ENCODE data around the gene C3orf85.
"Not testable (repeated sequence)": the region's sequence is repeated elsewhere in the genome, so short reads cannot be mapped to it uniquely, and the experiment has no call there.

C3orf85 gene, protein sequence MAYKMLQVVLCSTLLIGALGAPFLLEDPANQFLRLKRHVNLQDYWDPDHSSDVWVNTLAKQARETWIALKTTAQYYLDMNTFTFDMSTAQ

DNA sequence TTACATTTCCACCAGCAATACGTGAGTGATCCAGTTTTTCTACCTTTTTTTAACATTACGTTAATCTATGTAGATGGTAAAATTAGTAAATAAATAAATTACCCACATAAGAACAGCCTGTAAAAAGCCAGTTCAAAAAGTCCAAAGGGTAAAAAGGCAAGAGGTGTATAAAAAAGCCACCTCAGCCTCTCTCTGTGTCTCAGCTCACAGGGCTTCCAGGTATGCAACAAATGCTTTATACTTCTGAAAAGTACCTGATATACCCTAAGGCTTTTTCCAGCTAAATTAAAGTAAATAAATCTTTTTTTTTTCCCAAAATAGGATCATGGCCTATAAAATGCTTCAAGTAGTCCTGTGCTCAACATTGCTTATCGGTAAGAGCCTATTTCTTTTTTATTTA lies at the start of gene C3orf85:
C3orf85 (plus strand) TSS at position 197 of the 400 bp plus-strand sequence; CDS start at position 326, 129 bp downstream.
- no peak for DNase-seq

DNA sequence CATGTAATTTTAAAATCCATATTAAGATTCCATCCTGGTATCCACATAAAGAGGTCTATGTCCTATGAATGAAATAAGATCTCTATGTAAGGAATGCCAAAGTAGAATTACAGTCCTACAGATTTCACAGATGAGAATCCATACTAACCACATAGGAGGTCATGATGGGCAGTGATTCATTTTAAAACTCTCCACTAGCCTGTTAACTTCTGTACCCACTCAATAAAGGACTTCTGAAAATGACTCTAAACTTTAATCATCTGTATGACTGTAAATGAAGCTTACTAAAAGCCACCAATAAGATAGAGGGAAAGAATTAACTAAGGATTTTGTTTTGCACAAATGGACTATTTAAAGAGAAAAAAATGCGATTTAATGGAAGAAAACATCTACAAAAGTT lies 47.3 kb upstream of the C3orf85 start:
- no peak for DNase-seq

DNA sequence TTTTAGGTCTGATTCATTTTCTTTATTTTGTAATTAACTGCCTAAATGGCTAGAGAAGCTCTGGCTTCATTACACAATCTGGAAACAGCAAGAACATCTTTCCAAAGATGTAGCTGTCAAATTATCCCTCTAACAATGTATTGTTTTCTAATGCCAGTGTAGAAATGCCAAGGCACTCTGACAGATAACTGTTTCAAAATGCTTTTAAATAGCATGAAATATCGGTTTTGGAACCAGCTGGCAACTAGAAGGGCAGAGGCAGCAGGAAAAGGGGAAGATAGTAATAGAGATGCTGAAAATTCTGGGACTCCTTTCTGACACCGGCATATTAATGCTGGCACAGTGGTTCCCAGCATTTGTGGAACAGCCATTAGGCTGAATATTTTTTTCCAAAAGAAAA lies 44.7 kb upstream of the C3orf85 start:
- DNase-seq: no peak

DNA sequence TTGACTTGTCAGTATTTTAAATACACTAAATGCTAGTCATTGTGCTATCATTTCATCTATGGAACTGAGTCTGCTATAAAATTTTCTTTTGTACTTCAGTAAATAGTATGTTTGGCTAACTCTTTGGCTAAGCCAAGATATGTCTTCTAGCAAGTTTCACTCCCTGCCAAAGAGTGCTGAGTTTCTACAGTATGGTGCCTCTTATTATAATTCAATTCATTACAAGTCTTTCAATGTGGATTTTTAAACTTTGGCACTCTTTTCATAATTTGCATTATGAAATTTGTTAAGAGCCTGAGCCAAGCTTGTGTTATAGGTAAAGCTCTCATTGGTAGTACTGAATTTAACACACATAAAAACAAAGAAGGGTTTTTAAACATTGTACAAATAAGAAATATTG lies 43.0 kb upstream of the C3orf85 start:
- no peak for DNase-seq

DNA sequence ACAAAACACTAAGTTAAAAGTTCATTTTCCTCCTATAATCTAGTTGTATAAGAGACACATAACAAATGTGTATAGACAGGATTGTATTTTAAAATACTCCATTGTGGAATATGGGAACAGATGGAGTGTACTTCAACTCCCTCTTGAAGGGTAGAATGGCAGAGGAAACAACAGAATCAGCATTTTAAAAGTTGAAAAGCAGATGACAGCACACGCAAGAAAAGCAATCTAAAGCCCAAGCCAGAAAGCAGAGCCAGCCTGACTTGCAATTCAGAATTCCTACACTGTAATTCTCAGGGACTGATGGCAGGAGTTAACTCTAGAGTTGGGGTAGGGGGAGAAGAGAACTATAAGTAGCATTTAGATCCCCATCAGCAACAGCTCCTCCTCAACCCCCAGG lies 41.4 kb upstream of the C3orf85 start:
- DNase-seq: no peak

DNA sequence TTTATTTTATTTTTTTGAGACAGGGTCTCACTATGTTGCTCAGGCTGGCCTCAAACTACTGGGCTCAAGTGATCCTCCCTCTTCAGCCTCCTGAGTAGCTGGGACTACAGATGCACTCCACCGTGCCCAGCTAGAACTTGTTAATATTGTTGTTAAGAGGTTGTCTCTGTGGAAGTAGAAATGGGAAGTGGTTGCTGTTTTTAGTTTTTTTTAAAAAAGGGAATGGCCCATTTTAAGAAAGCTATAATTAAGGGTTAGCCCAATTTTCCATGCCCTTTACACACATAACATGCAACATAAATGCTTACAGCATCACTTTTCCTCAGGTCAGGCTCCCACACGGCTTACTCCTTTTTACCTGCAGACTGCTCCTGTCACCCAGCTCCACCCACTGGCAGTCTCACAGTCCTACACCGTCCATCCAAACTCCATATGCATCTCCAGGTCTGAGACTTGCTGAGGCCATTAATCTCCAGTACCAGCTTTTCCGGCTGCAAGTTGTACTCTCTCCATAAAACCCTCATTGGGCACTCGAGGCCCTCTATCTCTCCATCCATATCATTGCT lies 38.4 kb upstream of the C3orf85 start:
- peak; percentile 46 for DNase-seq

DNA sequence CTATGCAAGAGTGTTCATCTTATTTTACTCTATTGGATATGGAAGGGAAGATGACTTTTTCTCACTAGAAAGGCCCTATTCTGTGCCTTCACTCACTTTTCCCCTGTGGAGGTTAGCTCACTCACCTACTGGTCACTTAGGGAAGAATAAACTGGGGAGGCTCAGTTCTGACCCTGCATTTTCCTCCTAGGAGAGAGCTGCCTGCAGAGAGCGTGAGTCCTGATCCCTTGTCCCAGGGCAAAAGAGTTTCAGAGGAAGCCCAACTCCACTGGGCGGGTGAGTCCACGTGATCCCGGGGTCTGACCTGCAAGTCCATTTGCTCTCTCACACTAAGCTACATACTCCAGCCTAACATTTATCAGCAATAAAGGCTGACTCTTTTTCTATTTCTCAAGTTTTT lies 26.9 kb upstream of the C3orf85 start:
- no peak for DNase-seq

DNA sequence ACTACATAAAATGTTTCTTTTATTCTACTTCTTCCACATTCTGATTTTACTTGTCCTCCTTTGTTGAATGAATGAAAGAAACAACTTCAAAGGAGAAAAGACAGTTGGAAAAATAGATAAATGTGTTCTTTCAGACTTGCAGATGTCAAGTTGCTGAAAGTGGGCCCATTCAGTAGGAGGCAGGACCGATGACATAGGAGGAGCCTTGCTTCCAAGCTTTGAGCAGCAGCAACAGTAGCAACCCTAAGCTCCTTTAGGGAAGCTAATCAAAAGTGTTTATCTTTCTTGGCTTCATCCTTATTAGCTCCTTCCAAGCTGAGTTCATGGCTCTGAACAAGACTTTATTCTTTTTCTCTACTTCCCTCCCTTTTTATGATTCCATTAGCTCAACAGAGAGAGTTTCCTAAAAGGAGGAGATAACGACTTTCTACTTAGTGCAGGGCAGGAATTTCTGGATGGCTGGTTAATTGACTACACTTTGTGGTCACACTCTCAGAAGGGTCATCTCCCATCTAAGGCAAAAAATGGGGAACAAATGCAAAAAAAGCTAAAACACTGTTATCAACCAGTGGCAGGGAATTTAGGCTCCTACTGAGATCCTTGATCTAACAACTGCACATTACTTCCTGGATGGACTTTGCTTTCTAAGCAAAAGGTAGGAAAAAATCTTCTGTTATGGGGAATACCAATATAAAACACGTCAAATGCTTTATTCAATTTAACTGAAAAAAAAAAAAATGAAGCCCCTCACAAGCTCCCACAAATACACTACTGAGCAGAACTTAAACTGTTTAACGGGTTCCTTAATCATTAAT lies 23.4 kb upstream of the C3orf85 start:
- no peak for DNase-seq

DNA sequence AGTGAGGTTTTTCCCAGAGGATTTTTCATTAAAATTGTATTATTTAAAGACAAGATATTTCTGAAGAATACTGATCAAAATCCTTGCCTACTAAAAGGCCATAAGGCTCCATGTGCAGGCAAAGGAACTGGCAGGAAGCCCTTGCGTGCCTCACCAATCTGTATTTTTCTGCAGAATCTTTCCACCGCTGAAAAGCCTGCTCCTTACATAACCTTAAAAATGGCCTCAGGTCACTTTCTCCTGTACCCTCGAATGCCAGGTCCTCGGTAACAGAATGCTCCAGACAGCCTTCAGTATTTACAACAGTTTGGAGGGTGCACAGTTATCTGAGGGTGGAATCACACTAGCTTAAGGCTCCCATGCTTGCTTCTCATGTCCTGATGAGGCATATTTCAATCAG lies 21.8 kb upstream of the C3orf85 start:
- no peak for DNase-seq

DNA sequence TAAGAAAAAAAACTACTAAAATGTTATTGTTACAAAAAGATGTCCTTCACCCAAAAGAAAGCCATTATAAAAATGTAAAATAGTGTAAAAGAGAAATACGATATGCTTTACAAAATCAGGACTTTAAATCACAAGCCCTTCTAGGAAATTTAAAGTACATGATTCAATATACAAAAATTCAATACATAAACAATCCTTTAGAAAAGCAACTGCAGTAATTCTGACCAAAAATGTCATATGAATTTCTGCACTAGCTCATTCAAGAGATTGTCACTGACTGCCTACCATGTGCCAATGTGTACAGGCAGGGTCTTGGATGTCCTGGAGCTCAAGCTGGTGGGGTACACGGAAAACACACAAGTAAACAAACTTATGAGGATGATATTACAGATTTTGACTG lies 21.1 kb upstream of the C3orf85 start:
- no peak for DNase-seq

DNA sequence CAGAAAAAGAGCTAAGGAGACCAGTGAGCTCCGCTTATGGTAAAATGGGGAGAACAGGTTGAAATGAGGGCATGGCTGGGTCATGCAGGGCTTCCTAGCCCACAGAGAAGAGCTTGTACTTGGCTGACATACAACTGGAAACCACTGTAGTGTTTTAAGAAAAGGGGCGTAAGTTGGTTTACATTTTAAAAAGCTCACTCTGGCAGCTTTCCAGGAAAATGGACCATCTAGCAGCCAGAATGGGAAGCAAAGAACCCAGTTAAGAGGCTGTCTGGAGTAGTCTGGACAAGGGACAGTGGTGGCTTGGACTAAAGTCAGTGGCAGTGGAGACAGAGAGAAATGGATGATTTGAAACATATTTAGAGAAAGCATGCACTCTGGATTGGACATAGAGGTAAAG lies 20.5 kb upstream of the C3orf85 start:
- no peak for DNase-seq

DNA sequence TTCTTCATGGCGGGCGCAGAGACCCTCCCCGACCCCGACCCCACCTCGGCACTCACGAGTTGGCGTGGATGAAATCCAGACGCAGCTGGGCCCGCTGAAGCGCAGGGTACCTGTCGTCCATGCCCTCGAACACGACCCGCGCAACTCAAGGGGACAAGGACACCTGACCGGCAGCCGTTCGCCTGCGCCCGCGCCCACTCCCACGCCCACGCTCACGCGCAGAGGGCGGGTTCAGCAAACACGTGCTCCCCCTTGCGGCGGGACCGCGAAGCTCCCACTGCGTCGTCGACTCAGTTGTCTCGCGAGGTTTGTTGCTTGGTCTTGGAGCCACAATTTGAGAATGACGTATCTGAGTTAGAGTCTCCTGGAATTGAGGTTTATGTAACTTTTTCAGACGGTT lies 18.6 kb upstream of the C3orf85 start, which contains the start of gene MORC1:
MORC1 (minus strand) TSS at position 196 of the 400 bp plus-strand sequence; CDS start at position 121, 75 bp downstream.
- no peak for DNase-seq

DNA sequence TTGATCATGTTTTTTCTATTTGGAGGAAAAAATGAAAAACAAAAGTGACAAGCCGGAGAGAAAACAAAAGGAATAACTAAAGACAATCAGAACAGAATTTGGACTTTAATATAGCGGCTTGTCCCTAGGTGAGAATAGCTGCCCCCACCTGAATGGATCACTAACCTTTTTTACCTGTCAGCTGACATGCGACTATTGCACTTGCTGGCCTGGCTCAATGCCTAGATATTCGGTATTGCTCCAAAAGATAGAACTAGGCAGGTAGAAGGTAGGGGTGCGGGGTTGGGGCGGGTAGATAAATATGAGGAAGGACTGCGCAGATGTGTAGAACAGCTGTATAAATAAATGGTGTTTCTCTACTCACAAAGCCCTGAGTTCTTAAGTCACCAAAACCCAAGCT lies 17.9 kb upstream of the C3orf85 start:
- DNase-seq: no peak

DNA sequence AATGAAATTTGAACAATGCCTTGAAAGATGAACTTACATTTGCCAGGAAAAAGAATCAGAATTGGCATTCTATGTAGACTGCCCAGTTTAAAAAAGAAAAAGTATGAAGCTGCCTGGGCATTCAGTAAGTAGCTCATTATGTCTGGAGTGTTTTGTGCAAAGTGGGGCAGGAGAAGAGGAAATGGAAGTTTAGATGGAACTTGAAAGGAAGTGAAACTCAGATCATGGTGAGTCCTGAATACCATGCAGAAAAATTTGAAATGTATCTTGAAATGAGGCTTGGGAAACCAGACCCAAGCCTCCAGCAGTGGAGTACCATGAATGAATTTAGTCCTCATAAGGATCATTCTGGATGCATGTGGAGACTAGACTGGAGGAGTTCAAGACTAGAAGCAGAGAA lies 13.8 kb upstream of the C3orf85 start:
- no peak for DNase-seq

DNA sequence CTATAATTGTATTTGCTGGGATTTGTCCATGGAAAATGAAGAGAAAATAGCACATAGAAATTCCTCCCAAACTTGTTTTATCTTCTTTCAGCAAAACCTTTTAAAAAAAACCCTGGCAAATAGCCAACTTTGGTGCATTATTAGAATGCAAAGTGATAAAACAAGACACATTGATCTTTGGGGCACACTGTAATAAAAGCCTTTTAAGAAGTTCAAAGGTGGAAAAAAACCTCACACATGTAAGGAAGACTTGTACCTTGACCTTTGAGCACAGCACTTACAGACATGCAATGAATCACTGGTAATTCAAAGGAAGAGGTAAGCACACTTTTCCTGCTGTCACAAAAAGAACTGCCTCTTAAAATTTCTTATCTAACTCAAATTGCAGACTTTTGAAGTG lies 10.6 kb upstream of the C3orf85 start:
- DNase-seq: no peak

DNA sequence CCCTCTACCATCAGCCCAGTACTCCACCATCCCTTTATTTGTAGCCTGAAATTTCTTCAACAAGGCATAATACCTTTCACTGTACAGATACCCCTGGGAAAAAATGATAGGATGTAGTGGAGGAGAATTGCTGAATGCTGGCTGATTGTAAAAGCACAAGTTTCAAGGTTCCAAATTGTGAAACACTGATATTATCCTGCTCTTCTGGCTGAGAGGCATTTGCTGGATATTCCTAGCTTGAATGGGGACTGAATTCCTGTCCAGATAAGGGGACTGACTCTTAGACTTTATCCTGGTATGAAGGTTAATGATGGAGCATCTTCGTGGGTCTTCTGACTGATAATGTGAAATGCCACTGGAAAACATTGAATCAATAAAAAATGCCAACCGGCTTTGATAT lies 9.0 kb upstream of the C3orf85 start:
- no peak for DNase-seq

DNA sequence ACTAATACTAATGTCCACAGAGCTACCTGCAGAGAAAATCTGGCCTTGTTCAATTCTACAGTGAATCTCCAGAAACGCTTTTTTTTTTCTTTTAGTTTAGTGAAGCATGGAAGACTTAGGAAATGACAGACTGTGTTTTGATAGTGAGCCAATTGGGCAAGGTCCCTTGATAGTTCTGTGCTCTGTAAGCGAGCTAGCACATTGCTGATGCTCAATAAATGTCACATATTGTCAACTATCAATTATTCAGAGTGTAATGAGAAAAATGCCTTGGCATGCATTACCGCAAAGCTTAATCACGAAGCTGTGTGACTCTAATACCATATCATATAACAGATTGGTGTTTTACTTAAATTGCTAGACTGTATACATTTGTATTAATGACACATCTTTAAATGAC lies 5.2 kb upstream of the C3orf85 start:
- peak; percentile 84 for DNase-seq

DNA sequence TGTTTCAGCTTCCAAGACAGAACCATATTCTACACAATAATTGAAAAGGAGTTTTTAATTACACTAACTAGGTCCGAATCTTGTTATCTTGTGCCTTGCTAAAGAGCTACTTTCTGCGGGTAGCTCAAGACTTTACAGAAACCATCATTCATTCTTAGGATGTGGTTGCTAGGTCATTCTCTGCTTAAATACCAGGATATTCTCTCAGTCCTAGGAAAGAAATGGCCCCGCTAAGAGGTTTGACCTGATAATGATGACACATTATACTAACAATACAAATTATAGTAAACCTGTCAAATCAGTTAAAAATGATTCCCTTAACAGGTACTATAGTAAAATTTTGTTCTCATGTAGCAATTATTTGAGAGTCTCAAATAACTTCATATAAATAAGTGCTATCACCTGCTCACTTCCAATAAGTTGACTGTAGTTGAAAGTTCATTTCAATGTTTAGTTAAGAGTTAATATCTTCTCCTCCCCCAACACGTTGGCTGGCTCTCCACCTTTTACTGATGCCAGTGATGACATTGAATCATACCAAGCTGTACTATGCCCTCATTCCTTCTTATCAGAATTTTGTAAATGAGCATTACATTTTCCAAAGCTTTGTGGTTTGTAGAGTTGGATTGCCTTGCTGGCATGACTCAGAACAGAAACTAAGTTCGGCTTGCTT lies 3.6 kb upstream of the C3orf85 start:
- DNase-seq: no peak

DNA sequence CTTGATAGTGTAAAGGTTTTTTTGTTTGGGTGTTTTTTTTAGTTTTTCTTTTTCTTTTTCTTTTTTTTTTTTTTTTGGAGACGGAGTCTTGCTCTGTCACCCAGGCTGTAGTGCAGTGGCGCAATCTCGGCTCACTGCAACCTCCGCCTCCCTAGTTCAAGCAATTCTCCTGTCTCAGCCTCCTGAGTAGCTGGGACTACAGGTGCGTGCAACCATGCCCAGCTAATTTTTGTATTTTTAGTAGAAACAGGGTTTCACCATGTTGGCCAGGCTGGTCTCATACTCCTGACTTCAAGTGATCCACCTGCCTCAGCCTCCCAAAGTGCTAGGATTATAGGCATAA lies 3.1 kb upstream of the C3orf85 start:
- not testable (repeated sequence) for DNase-seq

DNA sequence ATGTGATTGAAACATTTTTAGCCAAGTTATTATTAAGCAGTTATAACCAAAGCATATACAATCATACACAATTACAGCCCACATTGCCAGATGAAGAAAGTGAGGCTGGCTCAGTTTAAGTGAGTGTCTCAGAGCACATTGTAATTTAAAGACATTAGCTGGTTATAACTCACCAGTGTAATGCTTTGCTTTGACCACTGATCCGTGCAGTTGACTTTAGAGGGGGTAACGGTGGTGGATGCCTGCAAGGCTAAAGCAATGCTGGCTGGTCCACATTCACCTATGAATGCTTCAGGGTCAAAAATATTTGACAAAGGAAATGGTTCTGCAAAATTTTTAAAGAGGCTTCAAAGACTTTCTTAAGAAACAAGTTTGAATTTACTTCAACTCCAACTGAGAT lies 1.2 kb downstream of the C3orf85 start:
- DNase-seq: no peak

DNA sequence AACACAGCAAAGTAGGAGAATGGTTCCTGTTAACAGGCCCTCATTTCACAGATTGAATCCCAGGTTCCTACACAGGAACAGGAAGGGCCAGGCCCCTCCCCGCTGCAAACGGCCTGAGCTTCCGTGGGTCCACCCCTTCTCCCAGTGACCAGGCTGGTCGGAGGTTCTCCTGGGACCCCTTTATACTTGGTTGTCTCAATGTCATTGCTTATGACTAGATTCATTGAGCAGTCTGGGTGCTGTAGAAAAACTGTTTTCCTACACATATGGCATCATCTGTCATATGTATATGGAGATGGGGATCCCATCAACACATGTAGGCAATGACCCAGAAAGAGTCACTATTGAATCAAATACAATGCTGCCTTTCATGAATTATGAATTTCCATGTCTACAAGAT lies 3.8 kb downstream of the C3orf85 start:
- DNase-seq: no peak

DNA sequence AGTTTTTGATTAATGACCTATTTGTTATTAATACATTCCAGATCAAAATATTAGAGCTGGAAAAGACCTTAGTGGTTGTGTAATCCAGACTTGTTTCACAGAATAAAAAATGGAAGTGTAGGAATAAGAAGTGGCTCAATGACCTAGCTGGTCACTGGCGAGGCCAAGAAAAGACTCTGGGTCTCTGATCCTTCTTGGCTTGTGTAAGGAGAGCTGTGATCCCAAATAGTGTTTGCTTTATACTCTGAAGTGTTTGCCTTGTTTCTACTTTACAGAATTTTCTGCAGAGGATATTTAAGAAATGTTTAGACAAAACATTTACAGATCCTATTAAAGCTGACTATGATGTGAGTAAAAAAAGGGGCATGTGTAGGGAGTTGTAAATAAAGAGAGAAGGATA lies 7.1 kb downstream of the C3orf85 start:
- DNase-seq: no peak

DNA sequence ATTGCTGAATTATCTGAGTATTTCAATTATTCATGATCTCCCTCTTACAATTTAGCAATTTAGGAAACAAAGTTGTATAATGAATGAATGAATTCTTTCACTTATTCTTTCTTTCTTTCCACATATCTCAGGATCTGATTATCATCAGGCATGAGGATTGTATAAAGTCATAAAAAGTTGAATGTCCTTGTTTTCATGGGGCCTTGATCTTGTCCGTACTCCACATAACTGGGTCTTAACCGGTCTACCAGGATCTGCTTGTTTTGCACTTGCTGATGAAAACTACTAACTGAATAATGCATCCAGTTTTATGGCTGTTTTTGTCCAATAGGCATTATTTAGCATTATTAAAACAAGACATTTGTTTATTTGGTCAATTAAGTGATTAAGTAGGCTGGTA lies 12.6 kb downstream of the C3orf85 start:
- no peak for DNase-seq

DNA sequence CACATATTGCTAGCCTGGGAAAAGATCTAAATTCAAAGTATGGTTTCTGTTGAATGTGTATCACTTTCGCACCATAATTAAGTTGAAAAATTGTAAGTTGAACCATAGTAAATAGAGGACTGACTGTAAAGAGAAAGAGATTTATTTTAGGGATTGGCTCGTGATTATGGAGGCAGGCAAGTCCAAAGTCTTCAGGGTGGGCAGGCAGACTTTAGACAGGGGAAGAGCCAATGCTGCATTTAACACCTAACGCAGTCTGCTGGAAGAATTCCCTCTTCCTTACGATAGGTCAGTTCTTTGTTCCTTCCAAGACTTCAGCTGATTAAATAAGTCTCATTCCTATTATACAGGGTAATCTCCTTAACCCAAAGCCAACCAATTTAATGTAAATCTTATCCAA lies 15.8 kb downstream of the C3orf85 start:
- DNase-seq: no peak

Measured in NCI-H2171 treated with DMSO at 0.1 percent for 48 hours (cell line).